ENCODE measurements around the gene SLC16A6. TPM values are rescaled to one million over a fixed set of nuclear protein-coding genes. Genes with fewer than 3 reads are reported as not detected.

SLC16A6 gene
- total RNA-seq, 1 experiment from 2014 or later, result 4.8 TPM

DNA sequence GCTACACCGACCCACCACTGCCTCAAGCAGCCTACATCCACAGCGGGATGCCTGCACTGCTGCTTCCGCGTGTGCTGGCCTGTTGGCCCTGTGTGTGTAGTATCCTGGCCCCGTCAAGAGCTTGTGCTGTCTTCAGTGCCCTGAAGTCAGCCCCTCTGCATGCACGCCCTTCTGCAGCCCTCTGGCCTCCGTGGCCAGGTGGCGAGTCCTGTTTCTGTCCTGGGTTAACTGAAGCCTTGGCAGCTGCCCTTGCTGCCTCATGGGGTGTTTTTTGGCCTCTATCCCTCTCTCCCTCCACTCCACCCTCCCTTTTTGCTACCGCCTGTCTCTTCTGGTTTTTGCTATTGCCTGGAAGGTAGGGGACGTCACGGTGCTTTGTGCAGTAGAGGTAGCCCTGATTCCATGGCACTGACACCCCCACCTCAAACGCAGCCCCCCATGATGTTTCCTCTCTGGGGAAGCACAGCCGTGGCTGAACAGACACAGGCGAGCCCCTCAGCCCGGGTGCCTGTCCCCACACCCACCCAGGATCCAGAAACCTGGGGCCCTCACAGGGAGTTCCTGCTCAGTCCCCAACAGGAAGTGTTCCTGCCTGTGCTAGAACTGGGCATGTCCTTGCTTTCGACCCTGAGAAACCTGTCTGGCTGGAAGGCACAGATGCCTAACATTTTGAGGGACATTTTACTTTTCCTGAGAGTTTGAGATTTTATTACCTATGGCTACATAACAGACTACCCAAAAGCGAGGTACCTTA, 61.9 kb downstream of the SLC16A6 start:
- no peak overlapping the region for H3K9ac ChIP-seq (ENCODE audit: low read length)
- no peaks in the 10 kb centered on the region for H4K20me1 ChIP-seq (ENCODE audit: insufficient read depth)
- ChIA-PET CTCF (no interaction called here), RAD21 (ENCODE audit: low non-redundant PET in 1 of 2, low total read pairs in 2 of 2, uncharacterized antibody in 2 of 2, unreplicated experiment in 2 of 2) (no interaction called here), POLR2A (no interaction called here)
- no peak overlapping the region for H3K4me2 ChIP-seq (ENCODE audit: low read length)
- no peaks in the 10 kb centered on the region for H3K9me2 ChIP-seq (ENCODE audit: insufficient read depth)
- DNase-seq (ENCODE audit: low read depth, low spot score) (no peak), ATAC-seq (no peak)
- TF ChIP-seq, protein P1, sequence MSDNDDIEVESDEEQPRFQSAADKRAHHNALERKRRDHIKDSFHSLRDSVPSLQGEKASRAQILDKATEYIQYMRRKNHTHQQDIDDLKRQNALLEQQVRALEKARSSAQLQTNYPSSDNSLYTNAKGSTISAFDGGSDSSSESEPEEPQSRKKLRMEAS (IDR thresholded peaks at IDR 0.05), result no peak
- TF ChIP-seq EGR1 (IDR thresholded peaks at IDR 0.05; ENCODE audit: low read depth), result no peak
- no peak for TF ChIP-seq TCF7L2 (IDR thresholded peaks at IDR 0.05; ENCODE audit: borderline replicate concordance, extremely low read depth, insufficient read depth, insufficient read length)
- no peak for TF ChIP-seq ELF1 (IDR thresholded peaks at IDR 0.05; ENCODE audit: borderline replicate concordance, low read depth)
- TF ChIP-seq, protein P2, sequence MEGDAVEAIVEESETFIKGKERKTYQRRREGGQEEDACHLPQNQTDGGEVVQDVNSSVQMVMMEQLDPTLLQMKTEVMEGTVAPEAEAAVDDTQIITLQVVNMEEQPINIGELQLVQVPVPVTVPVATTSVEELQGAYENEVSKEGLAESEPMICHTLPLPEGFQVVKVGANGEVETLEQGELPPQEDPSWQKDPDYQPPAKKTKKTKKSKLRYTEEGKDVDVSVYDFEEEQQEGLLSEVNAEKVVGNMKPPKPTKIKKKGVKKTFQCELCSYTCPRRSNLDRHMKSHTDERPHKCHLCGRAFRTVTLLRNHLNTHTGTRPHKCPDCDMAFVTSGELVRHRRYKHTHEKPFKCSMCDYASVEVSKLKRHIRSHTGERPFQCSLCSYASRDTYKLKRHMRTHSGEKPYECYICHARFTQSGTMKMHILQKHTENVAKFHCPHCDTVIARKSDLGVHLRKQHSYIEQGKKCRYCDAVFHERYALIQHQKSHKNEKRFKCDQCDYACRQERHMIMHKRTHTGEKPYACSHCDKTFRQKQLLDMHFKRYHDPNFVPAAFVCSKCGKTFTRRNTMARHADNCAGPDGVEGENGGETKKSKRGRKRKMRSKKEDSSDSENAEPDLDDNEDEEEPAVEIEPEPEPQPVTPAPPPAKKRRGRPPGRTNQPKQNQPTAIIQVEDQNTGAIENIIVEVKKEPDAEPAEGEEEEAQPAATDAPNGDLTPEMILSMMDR (IDR thresholded peaks at IDR 0.05 in 2 of 3, conservative IDR thresholded peaks at IDR 0.05 in 1 of 3; ENCODE audit: borderline replicate concordance in 1 of 3, insufficient read depth in 1 of 3, low read depth in 2 of 3, low read length in 2 of 3), result no peak
- TF ChIP-seq FOSL1 (IDR thresholded peaks at IDR 0.05; ENCODE audit: low read depth), result no peak
- TF ChIP-seq CEBPB (IDR thresholded peaks at IDR 0.05; ENCODE audit: low read depth), result no peak
- TF ChIP-seq, protein P3, sequence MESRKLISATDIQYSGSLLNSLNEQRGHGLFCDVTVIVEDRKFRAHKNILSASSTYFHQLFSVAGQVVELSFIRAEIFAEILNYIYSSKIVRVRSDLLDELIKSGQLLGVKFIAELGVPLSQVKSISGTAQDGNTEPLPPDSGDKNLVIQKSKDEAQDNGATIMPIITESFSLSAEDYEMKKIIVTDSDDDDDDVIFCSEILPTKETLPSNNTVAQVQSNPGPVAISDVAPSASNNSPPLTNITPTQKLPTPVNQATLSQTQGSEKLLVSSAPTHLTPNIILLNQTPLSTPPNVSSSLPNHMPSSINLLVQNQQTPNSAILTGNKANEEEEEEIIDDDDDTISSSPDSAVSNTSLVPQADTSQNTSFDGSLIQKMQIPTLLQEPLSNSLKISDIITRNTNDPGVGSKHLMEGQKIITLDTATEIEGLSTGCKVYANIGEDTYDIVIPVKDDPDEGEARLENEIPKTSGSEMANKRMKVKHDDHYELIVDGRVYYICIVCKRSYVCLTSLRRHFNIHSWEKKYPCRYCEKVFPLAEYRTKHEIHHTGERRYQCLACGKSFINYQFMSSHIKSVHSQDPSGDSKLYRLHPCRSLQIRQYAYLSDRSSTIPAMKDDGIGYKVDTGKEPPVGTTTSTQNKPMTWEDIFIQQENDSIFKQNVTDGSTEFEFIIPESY (IDR thresholded peaks at IDR 0.05; ENCODE audit: extremely low read depth, insufficient replicate concordance, low read length), result no peak
- no peak for TF ChIP-seq YY1 (IDR thresholded peaks at IDR 0.05; ENCODE audit: extremely low read depth, insufficient replicate concordance, low read depth, low read length)
- TF ChIP-seq, protein P4, sequence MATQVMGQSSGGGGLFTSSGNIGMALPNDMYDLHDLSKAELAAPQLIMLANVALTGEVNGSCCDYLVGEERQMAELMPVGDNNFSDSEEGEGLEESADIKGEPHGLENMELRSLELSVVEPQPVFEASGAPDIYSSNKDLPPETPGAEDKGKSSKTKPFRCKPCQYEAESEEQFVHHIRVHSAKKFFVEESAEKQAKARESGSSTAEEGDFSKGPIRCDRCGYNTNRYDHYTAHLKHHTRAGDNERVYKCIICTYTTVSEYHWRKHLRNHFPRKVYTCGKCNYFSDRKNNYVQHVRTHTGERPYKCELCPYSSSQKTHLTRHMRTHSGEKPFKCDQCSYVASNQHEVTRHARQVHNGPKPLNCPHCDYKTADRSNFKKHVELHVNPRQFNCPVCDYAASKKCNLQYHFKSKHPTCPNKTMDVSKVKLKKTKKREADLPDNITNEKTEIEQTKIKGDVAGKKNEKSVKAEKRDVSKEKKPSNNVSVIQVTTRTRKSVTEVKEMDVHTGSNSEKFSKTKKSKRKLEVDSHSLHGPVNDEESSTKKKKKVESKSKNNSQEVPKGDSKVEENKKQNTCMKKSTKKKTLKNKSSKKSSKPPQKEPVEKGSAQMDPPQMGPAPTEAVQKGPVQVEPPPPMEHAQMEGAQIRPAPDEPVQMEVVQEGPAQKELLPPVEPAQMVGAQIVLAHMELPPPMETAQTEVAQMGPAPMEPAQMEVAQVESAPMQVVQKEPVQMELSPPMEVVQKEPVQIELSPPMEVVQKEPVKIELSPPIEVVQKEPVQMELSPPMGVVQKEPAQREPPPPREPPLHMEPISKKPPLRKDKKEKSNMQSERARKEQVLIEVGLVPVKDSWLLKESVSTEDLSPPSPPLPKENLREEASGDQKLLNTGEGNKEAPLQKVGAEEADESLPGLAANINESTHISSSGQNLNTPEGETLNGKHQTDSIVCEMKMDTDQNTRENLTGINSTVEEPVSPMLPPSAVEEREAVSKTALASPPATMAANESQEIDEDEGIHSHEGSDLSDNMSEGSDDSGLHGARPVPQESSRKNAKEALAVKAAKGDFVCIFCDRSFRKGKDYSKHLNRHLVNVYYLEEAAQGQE (IDR thresholded peaks at IDR 0.05; ENCODE audit: low read depth), result no peak
- TF ChIP-seq ZNF274 (IDR thresholded peaks at IDR 0.05; ENCODE audit: low read depth, low read length), result no peak
- TF ChIP-seq CBX3 (IDR thresholded peaks at IDR 0.05; ENCODE audit: low read depth), result no peak
- no peak for TF ChIP-seq SP1 (IDR thresholded peaks at IDR 0.05; ENCODE audit: low read depth)
- no peak for TF ChIP-seq POLR2AphosphoS5 (IDR thresholded peaks at IDR 0.05; ENCODE audit: low read depth, low read length)
- no peak for TF ChIP-seq SRF (IDR thresholded peaks at IDR 0.05; ENCODE audit: low read depth)
- H3K27ac ChIP-seq (ENCODE audit: low read depth, low read length), result no peak overlapping the region; the same call in 1 of the 2 replicates
- no peaks in the 10 kb centered on the region for H3K27me3 ChIP-seq (ENCODE audit: insufficient read depth, low read length)
- H3K79me2 ChIP-seq (ENCODE audit: insufficient read depth, low read length), result no peaks in the 10 kb centered on the region
- no peaks in the 10 kb centered on the region for H3K36me3 ChIP-seq (ENCODE audit: control insufficient read depth in 1 of 2, insufficient read depth in 2 of 2, low read length in 2 of 2)
- no peak overlapping the region for H3K4me3 ChIP-seq (replicated peaks in 1 of 2; ENCODE audit: low read depth in 1 of 2, low read length in 2 of 2)
- peaks cover 4 to 31% of the 10 kb centered on the region in 2 experiments; a peak in 3 of 4 replicates for H3K4me1 ChIP-seq (ENCODE audit: control insufficient read depth in 1 of 2, insufficient read depth in 2 of 2, low read length in 2 of 2)
- no peak overlapping the region for H2AFZ ChIP-seq (ENCODE audit: low read depth, low read length, poor library complexity, severe bottlenecking)
- no TSS peak for BruUV-seq (replicated peaks)
- no peaks in the 10 kb centered on the region for H3K9me3 ChIP-seq (ENCODE audit: control insufficient read depth in 1 of 2, insufficient read depth in 1 of 2, low read depth in 1 of 2, low read length in 2 of 2)
- intact Hi-C loops (cut with micrococcal nuclease), result no loop called here
